H9 (cell line): ENCODE data around the gene KLHL15. TPM values are rescaled to one million over a fixed set of nuclear protein-coding genes. Genes with fewer than 3 reads are reported as not detected.

ENCODE experiments used
- DNase-seq: peaks from one replicate; pipeline ENCODE4 v3.0.0-alpha.2; 2017
- H2AFZ ChIP-seq: one replicate; pipeline ENCODE4 v1.6.1; 2013; ENCODE audit warnings: mild to moderate bottlenecking, low read length, control low read depth, moderate library complexity
- H2AK5ac ChIP-seq: 2 replicates; pipeline ENCODE4 v1.6.1; 2013; ENCODE audit warnings: low read length, control low read depth, mixed read lengths; ENCODE audit not compliant: insufficient read length
- H2BK120ac ChIP-seq: one replicate; pipeline ENCODE4 v1.6.1; 2013; ENCODE audit warnings: low read depth, mild to moderate bottlenecking, low read length, control low read depth, inconsistent platforms; ENCODE audit not compliant: poor library complexity, severe bottlenecking
- H2BK12ac ChIP-seq: 2 replicates; pipeline ENCODE4 v1.6.1; 2013; ENCODE audit warnings: low read length, control low read depth, mixed read lengths, low read depth; ENCODE audit not compliant: insufficient read length
- H2BK15ac ChIP-seq: 2 replicates; pipeline ENCODE4 v1.6.1; 2013; ENCODE audit warnings: low read depth, low read length, control low read depth
- H2BK20ac ChIP-seq: one replicate; pipeline ENCODE4 v1.6.1; 2013; ENCODE audit warnings: low read depth, mild to moderate bottlenecking, low read length, control low read depth, inconsistent platforms; ENCODE audit not compliant: poor library complexity, severe bottlenecking
- H2BK5ac ChIP-seq: 2 replicates; pipeline ENCODE4 v1.6.1; 2013; ENCODE audit warnings: low read length, control low read depth, mixed read lengths; ENCODE audit not compliant: insufficient read length
- H3K14ac ChIP-seq: 2 replicates; pipeline ENCODE4 v1.6.1; 2013; ENCODE audit warnings: low read length, control low read depth; ENCODE audit not compliant: insufficient read depth
- H3K18ac ChIP-seq: 2 replicates; pipeline ENCODE4 v1.6.1; 2013; ENCODE audit warnings: low read depth, mild to moderate bottlenecking, mixed read lengths, low read length, control low read depth; ENCODE audit not compliant: insufficient read length
- H3K23ac ChIP-seq: 2 replicates; pipeline ENCODE4 v1.6.1; 2013; ENCODE audit warnings: low read length, control low read depth, mixed read lengths, low read depth; ENCODE audit not compliant: insufficient read length
- H3K23me2 ChIP-seq: 2 replicates; pipeline ENCODE4 v1.6.1; 2013; ENCODE audit warnings: low read depth, mild to moderate bottlenecking, mixed read lengths, low read length, control low read depth; ENCODE audit not compliant: insufficient read length, poor library complexity, severe bottlenecking
- H3K27ac ChIP-seq: 2 replicates; pipeline ENCODE4 v1.5.1; 2013; ENCODE audit warnings: low read length, control low read depth, mixed read lengths, low read depth; ENCODE audit not compliant: insufficient read length
- H3K27me3 ChIP-seq: 2 replicates; pipeline ENCODE4 v1.6.1; 2013; ENCODE audit warnings: low read length, control low read depth, inconsistent platforms; ENCODE audit not compliant: insufficient read depth
- H3K4ac ChIP-seq: 2 replicates; pipeline ENCODE4 v1.6.1; 2013; ENCODE audit warnings: low read depth, mild to moderate bottlenecking, control low read depth, inconsistent platforms, low read length, moderate library complexity
- H3K4me1 ChIP-seq: 2 replicates; pipeline ENCODE4 v1.6.1; 2013; ENCODE audit warnings: low read length, control low read depth, inconsistent platforms; ENCODE audit not compliant: insufficient read depth
- H3K4me2 ChIP-seq: 2 replicates; pipeline ENCODE4 v1.6.1; 2013; ENCODE audit warnings: low read length, control low read depth, mixed read lengths; ENCODE audit not compliant: insufficient read length, insufficient read depth
- H3K56ac ChIP-seq: 2 replicates; pipeline ENCODE4 v1.6.1; 2013; ENCODE audit warnings: low read depth, mild to moderate bottlenecking, mixed read lengths, low read length, control low read depth; ENCODE audit not compliant: insufficient read length
- H3K79me1 ChIP-seq: 2 replicates; pipeline ENCODE4 v1.6.1; 2013; ENCODE audit warnings: low read depth, mild to moderate bottlenecking, moderate library complexity, low read length, control low read depth, inconsistent platforms; ENCODE audit not compliant: insufficient read depth, poor library complexity, severe bottlenecking
- H3K79me2 ChIP-seq: 2 replicates; pipeline ENCODE4 v1.6.1; 2013; ENCODE audit warnings: low read length, control low read depth, inconsistent platforms; ENCODE audit not compliant: insufficient read depth
- H3K9ac ChIP-seq: 2 replicates; pipeline ENCODE4 v1.6.1; 2013; ENCODE audit warnings: low read length, control low read depth, mixed read lengths; ENCODE audit not compliant: insufficient read length; ENCODE audit errors: extremely low read depth
- H3K9me3 ChIP-seq: one replicate; pipeline ENCODE4 v1.6.1; 2013; ENCODE audit warnings: low read depth, low read length, inconsistent platforms; ENCODE audit not compliant: control insufficient read depth
- H3T11ph ChIP-seq: one replicate; pipeline ENCODE4 v1.6.1; 2013; ENCODE audit warnings: mild to moderate bottlenecking, low read length, control low read depth, inconsistent platforms
- H4K20me1 ChIP-seq: one replicate; pipeline ENCODE4 v1.6.1; 2013; ENCODE audit not compliant: control insufficient read depth, insufficient read length, insufficient read depth
- H4K5ac ChIP-seq: 2 replicates; pipeline ENCODE4 v1.6.1; 2013; ENCODE audit warnings: low read depth, mild to moderate bottlenecking, mixed read lengths, low read length, control low read depth; ENCODE audit not compliant: insufficient read length
- H4K8ac ChIP-seq: replicated peaks from 2 replicates; pipeline ENCODE4 v1.6.1; 2013; ENCODE audit warnings: low read length, control low read depth, mixed read lengths, low read depth; ENCODE audit not compliant: insufficient read length
- H4K91ac ChIP-seq: 2 replicates; pipeline ENCODE4 v1.6.1; 2013; ENCODE audit warnings: low read depth, mild to moderate bottlenecking, moderate library complexity, mixed read lengths, low read length, control low read depth; ENCODE audit not compliant: insufficient read length
- H3K27ac Mint-ChIP-seq, 3 experiments: 2 replicates in 2 of 3; 3 replicates in 1 of 3; pipeline ENCODE4 v1.8.0; 2020 to 2021; ENCODE audit warnings: mixed read lengths in 3 of 3, mild to moderate bottlenecking in 1 of 3, moderate library complexity in 1 of 3
- H3K27me3 Mint-ChIP-seq: 2 replicates; pipeline ENCODE4 v1.8.0; 2021; ENCODE audit warnings: low read depth, mild to moderate bottlenecking, moderate library complexity, mixed read lengths
- H3K36me3 Mint-ChIP-seq, 3 experiments: 2 replicates in 2 of 3; 3 replicates in 1 of 3; pipeline ENCODE4 v1.8.0; 2020 to 2021; ENCODE audit warnings: low read depth in 3 of 3, mixed read lengths in 3 of 3; ENCODE audit not compliant: insufficient read depth in 1 of 3
- H3K4me1 Mint-ChIP-seq, 2 experiments: 2 replicates each; pipeline ENCODE4 v1.8.0; 2020; ENCODE audit warnings: mixed read lengths in 2 of 2
- H3K4me3 Mint-ChIP-seq, 2 experiments: 2 replicates in 1 of 2; 3 replicates in 1 of 2; pipeline ENCODE4 v1.8.0; 2020 to 2021; ENCODE audit warnings: mild to moderate bottlenecking in 2 of 2, mixed read lengths in 2 of 2, moderate library complexity in 1 of 2
- H3K9me3 Mint-ChIP-seq, 2 experiments: 2 replicates in 1 of 2; 3 replicates in 1 of 2; pipeline ENCODE4 v1.8.0; 2020; ENCODE audit warnings: mild to moderate bottlenecking in 2 of 2, mixed read lengths in 2 of 2, moderate library complexity in 1 of 2
- CTCF ChIP-seq: fragments of 200-600 bp; sonication (generic); conservative IDR thresholded peaks from 3 replicates; pipeline ENCODE4 v1.8.0; 2021; ENCODE audit warnings: antibody characterized with exemption, mild to moderate bottlenecking
- WGBS: extraction: QIAGEN DNeasy Blood & Tissue Kit; methylation state at CpG from one replicate; pipeline ENCODE4 v1.1.7; 2013; ENCODE audit warnings: missing lambda C conversion rate, low lambda C conversion rate, mixed read lengths; ENCODE audit not compliant: insufficient read length; ENCODE audit errors: extremely low coverage; 5-methylcytosine and 5-hydroxymethylcytosine counted together
- total RNA-seq: library from RNA; stranded (reverse); gene quantifications from 2 replicates; pipeline ENCODE4 v1.2.1, GENCODE V29; 2021

The KLHL15 gene
- total RNA-seq, 1 experiment from 2014 or later, result 19.0 TPM

DNA sequence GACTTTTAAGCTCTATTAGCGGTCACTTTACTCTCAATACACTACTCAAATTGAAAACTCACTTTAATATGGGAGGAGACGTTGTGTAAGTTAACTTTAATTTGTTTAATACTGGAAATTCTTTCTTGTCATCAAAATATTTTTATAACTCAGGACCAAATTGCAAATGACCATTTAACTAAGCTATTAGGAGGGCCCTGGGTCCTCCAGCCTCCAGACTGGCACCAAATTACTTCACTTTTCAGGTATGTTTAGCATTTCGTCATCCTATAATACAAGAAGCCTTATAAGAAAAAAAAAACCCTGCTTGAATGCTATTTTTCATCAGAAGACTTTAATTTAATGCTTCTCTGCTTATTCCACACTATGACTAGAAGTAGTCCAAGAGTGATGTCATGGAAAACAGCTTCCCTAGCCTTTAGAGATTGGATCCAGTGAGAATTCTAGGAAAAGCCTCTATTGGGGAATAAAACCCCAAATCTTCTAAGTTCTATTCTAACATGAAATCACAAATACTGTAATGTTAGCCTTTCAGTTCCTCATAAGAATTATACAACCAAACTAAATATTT, 6.6 kb downstream of the KLHL15 start:
- H3K23ac ChIP-seq, result no peak overlapping the region
- H3K4me1 ChIP-seq, result no peaks in the 10 kb centered on the region
- H3K9me3 Mint-ChIP-seq, result no peaks in the 10 kb centered on the region
- peaks cover 7 to 36% (median 28%) of the 10 kb centered on the region in 3 experiments for H3K36me3 Mint-ChIP-seq
- H2BK120ac ChIP-seq, result no peak overlapping the region
- H3K4me1 Mint-ChIP-seq, result peaks cover 18 to 19% of the 10 kb centered on the region in 2 experiments
- H3K18ac ChIP-seq, result no peak overlapping the region
- H3K4me3 Mint-ChIP-seq, result no peak overlapping the region
- 0 out of 7 replicates have a peak overlapping the region, but pooled peaks of 1 of the 3 experiments have one; percentile 58 for H3K27ac Mint-ChIP-seq
- no peaks in the 10 kb centered on the region for H3K27me3 ChIP-seq
- no peak overlapping the region for H3K4me2 ChIP-seq
- H2AK5ac ChIP-seq, result no peak overlapping the region
- no peak for DNase-seq
- no peak overlapping the region for H3T11ph ChIP-seq
- no peak overlapping the region for H4K8ac ChIP-seq
- H4K5ac ChIP-seq, result no peak overlapping the region
- no peak overlapping the region for H2BK20ac ChIP-seq
- peaks cover 6% of the 10 kb centered on the region; the same call in 1 of the 2 replicates for H3K79me2 ChIP-seq
- H2BK15ac ChIP-seq, result no peak overlapping the region
- peaks cover 11% of the 10 kb centered on the region for H3K79me1 ChIP-seq
- no peak overlapping the region for H3K27ac ChIP-seq
- no peak overlapping the region for H3K56ac ChIP-seq
- H4K91ac ChIP-seq, result no peak overlapping the region
- no peak for TF ChIP-seq CTCF
- no peaks in the 10 kb centered on the region for H3K27me3 Mint-ChIP-seq
- no peak overlapping the region for H3K4ac ChIP-seq
- H2BK12ac ChIP-seq, result no peak overlapping the region
- no CpG with 5 or more reads among the region's 3 CpGs for WGBS
- H2BK5ac ChIP-seq, result no peak overlapping the region
- H3K9me3 ChIP-seq, result no peaks in the 10 kb centered on the region
- no peaks in the 10 kb centered on the region for H4K20me1 ChIP-seq
- no peak overlapping the region for H3K9ac ChIP-seq
- peaks cover 4% of the 10 kb centered on the region for H3K23me2 ChIP-seq
- no peak overlapping the region for H2AFZ ChIP-seq
- H3K14ac ChIP-seq, result no peak overlapping the region
